Fibroblast of upper back skin (primary cell): Measurements from ENCODE around the gene SLC35D1.
A peak's percentile ranks its signal among the peaks of the same experiment; 100 is the strongest.

Experiments
- DNase-seq: peaks from one replicate; pipeline ENCODE4 v3.0.0-alpha.2; 2013

Gene SLC35D1

GRCh38 chr1:67043366-67043765 lies 10.6 kb downstream of the SLC35D1 start:
- no peak for DNase-seq

DNA sequence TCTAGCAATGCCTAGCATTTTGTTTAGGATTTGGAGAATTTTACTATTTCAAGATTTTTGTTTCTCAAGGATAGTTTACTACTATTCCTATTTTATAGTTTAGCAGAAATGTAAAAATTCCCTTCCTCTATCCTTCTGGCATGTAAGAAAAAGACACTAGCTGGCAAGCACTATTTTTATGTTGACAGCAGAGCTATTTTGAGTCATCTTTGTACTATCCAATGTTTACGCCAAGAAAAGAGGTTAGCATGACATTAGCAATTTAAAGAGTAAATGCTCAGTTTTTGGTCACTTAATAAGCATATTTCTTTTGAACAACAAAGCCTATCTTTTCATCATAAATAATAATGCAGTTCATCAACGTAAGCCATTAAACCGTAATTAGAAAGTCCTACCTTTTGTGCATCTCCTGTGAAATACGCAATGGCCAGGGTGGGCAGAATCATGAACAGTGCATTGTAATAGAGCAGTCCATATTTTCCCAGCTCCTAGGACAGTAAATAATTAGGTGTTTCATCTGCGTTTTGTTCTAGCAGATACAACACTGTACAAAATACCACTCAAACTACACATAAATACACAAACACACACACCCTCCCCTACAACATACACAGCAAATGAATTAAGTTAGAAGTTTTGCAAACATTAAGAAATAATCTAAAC lies 12.0 kb downstream of the SLC35D1 start:
- peak; percentile 39 for DNase-seq

DNA sequence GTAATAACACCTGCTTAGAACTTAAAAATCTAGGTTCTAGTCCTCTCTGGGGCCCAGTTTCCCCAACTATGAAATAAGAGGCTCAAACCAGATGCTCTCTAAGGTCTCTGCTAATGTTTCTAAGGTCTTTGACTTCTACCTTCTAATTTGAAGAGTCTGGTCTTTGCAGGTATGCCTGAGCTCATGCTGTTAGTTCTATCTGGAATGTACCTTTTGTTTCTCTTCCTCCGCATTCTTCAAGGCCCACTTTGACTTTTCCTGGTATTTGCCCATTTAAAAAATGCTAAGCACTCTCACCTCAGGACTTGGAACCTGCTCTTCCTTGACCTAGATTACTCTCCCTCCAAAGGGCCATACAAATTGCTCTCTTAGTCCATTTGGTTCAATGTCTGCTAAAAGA lies 13.5 kb downstream of the SLC35D1 start:
- DNase-seq: no peak

- no peak for DNase-seq
Observed at GRCh38 chr1:67031859-67032247, 22.1 kb downstream of the SLC35D1 start.

DNA sequence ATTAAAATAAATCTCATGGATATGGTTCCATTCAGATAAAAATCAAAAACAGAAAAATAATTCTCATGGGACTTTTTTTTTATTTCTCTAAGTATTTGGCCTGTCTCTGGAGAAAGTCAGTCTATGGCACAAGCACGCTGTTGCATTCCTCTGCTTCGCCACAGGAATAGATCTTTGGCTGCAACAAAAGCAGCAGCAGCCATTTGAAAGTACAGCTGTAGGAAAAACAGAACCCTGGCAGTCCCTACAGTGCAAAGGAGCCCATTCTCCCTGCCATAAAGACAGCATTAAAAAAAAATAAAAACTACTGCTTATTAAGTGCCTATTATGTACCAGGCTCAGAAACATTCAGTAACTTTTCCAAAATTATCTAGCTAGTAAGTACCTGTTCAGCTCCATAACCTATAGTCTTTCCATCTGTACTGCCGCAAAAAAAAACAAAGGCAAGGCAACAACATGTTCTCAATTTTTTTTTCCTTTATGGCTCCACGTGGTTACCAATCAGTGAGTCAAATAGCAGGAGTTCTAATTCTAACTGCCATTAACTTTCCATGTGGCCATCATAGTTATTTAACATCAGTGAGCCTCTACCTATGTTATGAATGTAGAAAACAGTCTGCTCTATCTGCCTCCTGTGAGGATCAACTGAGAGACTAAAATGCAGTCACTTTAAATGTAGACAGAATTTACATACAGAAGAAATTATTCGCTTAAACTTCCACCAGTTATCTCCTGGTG lies 22.7 kb downstream of the SLC35D1 start:
- peak; percentile 58 for DNase-seq

- DNase-seq: no peak
Observed at GRCh38 chr1:67029472-67029871, 24.5 kb downstream of the SLC35D1 start.

DNA sequence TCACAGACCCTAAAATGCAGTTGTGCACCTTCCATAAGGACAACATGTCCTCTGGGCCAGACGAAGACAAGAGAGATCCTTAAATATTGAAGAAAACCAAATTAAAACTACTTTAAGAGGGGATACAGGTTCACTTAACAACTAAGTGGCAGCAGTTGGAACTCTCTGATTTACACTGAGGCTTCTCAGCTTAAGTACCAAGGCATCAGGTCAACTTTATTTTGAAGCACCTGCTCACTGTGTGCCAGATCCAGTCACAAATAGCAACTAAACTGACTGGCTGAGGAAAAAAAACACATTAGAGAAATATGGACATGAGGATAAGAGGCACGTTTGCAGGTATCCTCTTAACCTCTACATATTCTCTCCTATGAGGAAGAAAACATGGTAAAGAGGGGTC lies 33.2 kb downstream of the SLC35D1 start:
- no peak for DNase-seq

DNA sequence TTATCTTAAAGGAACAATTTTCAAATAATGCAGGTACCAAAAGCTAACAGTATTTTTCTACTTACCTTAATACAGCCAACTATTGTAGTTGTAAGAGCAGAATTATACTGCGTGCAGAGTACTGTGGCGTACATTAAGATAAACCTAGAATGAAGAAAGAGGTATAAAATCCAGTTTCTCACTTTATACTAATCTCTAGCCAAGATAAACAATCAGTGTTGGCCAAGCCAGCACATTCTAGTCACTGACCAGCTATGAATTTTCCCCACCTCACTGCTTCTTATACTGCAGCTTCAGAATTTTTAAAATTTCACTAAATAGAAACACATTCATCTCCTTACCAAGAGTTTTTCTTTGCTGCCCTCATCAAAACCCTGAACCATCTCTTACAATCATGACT lies 33.6 kb downstream of the SLC35D1 start:
- DNase-seq: peak; percentile 72

GRCh38 chr1:67019600-67020136 lies 34.3 kb downstream of the SLC35D1 start:
- DNase-seq: peak; percentile 94

DNA sequence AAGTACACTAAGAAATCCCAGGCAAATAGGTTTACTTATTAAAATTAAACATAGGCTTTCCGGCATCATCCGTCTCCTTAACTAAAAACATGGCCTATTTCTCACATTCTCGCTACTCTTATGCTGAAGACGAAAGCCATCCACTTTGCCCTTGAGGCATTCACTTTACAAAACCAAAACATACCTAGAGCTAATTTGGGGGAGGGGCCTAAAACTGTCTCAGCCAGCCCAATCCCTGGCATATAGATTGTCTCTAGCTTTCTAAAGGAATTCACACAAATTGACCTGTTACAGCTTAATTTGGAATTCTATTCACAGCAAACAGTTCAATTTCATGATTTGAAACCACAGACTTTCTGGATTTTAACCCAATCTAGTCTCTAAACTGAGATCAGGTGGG lies 34.8 kb downstream of the SLC35D1 start:
- peak; percentile 16 for DNase-seq

- DNase-seq: peak; percentile 32
Observed at GRCh38 chr1:67018574-67018973, 35.4 kb downstream of the SLC35D1 start.

DNA sequence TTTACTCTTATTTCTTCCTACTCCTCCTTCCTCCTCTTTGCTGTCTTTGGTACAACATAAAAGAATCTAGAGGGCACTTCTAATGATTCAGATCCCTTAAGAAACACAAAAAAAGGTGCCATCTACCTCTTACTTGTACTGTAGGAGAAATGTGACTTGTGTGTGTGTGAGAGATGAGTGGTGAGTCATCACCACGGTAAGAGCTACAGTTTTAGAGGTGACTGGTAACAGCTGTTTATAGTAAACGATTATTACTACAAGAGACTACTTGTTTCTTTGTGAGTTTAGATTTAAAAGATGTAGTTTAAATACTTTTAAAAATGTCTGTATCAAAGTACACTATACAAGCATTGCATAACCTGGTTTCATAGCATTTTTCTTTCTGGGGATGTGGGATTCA lies 40.4 kb downstream of the SLC35D1 start:
- DNase-seq: peak; percentile 46

- no peak for DNase-seq
Observed at GRCh38 chr1:67009792-67010191, 44.2 kb downstream of the SLC35D1 start.

GRCh38 chr1:67005068-67005467 lies 48.9 kb downstream of the SLC35D1 start:
- no peak for DNase-seq

GRCh38 chr1:67004176-67004575 lies 49.8 kb downstream of the SLC35D1 start:
- no peak for DNase-seq

- no peak for DNase-seq
Observed at GRCh38 chr1:67001682-67002425, 52.1 kb downstream of the SLC35D1 start.

DNA sequence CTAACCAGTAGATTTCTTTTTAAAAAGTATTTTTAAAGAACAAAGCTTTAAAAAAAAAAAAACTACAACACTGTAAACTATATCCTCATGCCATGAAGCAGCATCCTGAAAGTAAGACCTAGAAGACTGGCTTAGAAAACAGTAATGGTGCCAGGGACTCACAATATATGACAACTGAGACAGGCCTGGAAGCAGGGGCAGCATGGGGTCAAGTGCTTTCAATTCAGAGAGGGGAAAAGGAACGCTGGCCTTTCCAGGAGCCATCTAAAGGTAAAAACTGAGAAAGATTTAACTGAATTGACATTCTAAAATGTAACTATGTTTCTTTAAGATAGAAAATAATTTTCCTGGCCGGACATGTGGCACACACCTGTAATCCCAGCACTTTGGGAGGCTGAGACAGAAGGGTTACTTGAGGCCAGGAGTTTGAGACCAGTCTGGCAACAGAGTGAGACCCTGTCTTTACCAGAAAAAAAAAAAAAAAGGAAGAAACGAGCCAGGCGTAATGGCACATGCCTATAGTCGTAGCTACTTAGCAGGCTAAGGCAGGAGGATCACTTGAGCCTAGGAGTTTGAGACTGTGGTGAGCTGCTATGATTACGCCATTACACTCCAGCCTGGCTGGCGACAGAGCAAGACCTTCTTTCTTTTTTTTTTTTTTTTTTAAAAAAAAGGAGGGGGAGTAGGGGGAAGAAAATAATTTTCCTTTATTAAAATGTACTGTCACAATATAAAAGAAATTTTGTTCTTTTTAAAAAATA lies 54.1 kb downstream of the SLC35D1 start:
- DNase-seq: peak; percentile 6

GRCh38 chr1:66998972-66999371 lies 55.0 kb downstream of the SLC35D1 start:
- peak; percentile 3 for DNase-seq

- peak; percentile 71 for DNase-seq
Observed at GRCh38 chr1:66996018-66996682, 57.8 kb downstream of the SLC35D1 start.

GRCh38 chr1:66993076-66993475 lies 60.9 kb downstream of the SLC35D1 start:
- DNase-seq: no peak

DNA sequence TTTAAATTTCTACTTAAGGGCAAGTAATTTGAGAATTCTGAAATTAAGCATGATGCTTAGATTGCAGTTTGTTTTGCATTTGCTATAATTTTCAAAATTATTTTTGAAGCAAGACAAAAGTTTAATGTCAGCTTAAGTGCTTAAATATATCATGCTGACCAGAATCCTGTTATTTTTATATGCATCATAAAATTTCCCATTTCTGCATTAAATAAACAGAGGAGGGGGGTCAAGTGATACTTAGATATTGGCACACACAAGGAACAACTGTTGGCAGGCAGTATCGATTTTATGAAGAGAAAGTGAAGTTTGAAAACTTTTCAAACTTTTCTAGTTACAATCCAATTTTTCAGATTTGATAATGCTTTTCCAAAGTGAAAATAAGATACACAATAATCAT lies 68.1 kb downstream of the SLC35D1 start:
- DNase-seq: no peak

DNA sequence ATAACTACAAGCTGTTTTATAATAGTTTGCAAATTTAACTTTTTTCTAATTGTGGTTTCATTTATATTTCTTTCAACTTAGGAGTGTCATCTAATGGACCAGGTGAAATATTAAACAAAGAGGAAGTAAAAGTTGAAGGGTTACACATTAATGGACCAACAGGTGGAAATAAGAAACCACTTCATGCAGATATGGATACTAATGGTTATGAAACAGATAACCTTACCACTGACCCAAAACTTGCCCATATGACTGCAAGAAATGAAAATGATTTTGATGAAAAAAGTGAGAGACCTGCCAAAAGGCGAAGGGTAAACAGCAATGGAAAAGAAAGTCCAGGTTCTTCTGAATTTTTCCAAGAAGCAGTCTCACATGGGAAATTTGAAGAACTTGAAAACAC lies 69.5 kb downstream of the SLC35D1 start:
- no peak for DNase-seq
